Liver (tissue), 3 donors: ENCODE results near the gene LMOD2.

Experiments
- CTCF ChIP-seq: fragments of 150-350 bp; IDR thresholded peaks from 2 replicates; pipeline ENCODE4 v1.5.1; 2017; ENCODE audit warnings: improper control_type of control experiment, low read depth, low read length; ENCODE audit not compliant: missing input control
- EGR1 ChIP-seq, 2 donors: IDR thresholded peaks; 2 replicates each; pipeline ENCODE4 v1.6.1; 2016 to 2018; ENCODE audit warnings: antibody characterized with exemption in 2 of 2, low read depth in 2 of 2
- GABPA ChIP-seq, 2 donors: IDR thresholded peaks in 1 of 2; conservative IDR thresholded peaks in 1 of 2; 2 replicates each; pipeline ENCODE4 v1.6.1; 2016; ENCODE audit warnings: antibody characterized with exemption in 2 of 2, mild to moderate bottlenecking in 1 of 2, moderate library complexity in 1 of 2
- JUND ChIP-seq, 2 donors: IDR thresholded peaks; 2 replicates each; pipeline ENCODE4 v1.6.1; 2016; ENCODE audit warnings: antibody characterized with exemption in 2 of 2
- NR2F2 ChIP-seq: IDR thresholded peaks from 2 replicates; pipeline ENCODE4 v1.6.1; 2016; ENCODE audit warnings: antibody characterized with exemption
- RAD21 ChIP-seq, 2 donors: IDR thresholded peaks; 2 replicates each; pipeline ENCODE4 v1.6.1; 2016; ENCODE audit warnings: antibody characterized with exemption in 2 of 2, mild to moderate bottlenecking in 2 of 2
- REST ChIP-seq: IDR thresholded peaks from 2 replicates; pipeline ENCODE4 v1.6.1; 2016; ENCODE audit warnings: antibody characterized with exemption, mild to moderate bottlenecking
- TAF1 ChIP-seq: conservative IDR thresholded peaks from 2 replicates; pipeline ENCODE4 v1.6.1; 2016; ENCODE audit warnings: antibody characterized with exemption, mild to moderate bottlenecking
- YY1 ChIP-seq: IDR thresholded peaks from 2 replicates; pipeline ENCODE4 v1.6.1; 2016; ENCODE audit warnings: antibody characterized with exemption, mild to moderate bottlenecking
- ZBTB33 ChIP-seq: IDR thresholded peaks from 2 replicates; pipeline ENCODE4 v1.6.1; 2016; ENCODE audit warnings: antibody characterized with exemption
- donor health status: healthy.
- donor health status: healthy.

- TF ChIP-seq NR2F2 (no peak), REST (no peak), CTCF (no peak), JUND (IDR thresholded peaks at IDR 0.05) (no peak), EGR1 (IDR thresholded peaks at IDR 0.05; ENCODE audit: low read depth in 2 of 2) (no peak), ZBTB33 (no peak), RAD21 (IDR thresholded peaks at IDR 0.05) (no peak), TAF1 (no peak), GABPA (IDR thresholded peaks at IDR 0.05 in 1 of 2, conservative IDR thresholded peaks at IDR 0.05 in 1 of 2) (no peak), YY1 (no peak)
Observed at GRCh38 chr7:123612024-123612423, 43.6 kb upstream of the LMOD2 start.
